Activated CD8-positive, alpha-beta memory T cell treated with anti-CD3 and anti-CD28 coated beads for 48 hours (primary cell): Measurements from ENCODE around the gene BAIAP2.
"Not testable (repeated sequence)": the region's sequence is repeated elsewhere in the genome, so short reads cannot be mapped to it uniquely, and the experiment has no call there.

Experiments used
- DNase-seq, 3 experiments: peaks; one replicate each; pipeline ENCODE4 v3.0.0-alpha.2; 2020; ENCODE audit warnings: low read depth in 2 of 3, low spot score in 2 of 3

BAIAP2 gene

GRCh38 chr17:81021531-81022343 is 13.2 kb upstream of the BAIAP2 start:
- no peak for DNase-seq

DNA sequence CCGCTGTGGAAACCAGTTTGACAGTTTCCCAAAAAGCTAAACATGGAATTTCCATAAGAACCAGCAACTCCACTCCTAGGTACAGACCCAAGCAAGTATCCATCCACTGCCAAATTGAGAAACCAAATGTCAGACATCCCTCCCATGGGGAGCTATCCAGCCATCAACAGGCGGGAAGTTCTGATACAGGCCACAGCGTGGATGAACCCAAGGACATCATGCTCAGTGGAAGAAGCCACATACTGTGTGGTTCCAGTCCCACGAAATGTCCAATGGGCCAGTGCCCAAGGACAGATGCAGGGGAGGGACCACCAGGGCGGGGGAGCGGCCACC is 12.6 kb upstream of the BAIAP2 start:
- DNase-seq = no peak

GRCh38 chr17:81025065-81025740 is 9.7 kb upstream of the BAIAP2 start:
- DNase-seq = no peak

DNA sequence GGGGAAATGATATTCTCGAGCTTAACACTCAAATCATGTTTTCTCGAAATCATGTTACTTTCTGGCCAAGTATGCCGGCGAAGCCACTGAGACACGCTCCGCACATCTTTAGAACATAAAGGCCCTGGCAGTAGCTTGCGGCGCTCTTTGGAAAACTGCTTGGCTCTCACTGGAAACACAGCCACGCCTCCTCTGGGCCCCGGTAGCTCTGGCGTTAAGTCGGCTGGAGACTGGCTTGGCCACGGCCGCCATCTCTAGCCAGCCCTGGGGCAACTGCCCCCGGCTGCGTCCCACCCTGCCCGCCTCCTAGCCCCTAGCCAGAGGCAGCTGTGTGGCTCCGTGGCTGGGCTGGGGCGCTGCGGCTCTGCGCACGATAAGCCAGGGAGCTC is 9.2 kb upstream of the BAIAP2 start:
- no peak for DNase-seq

DNA sequence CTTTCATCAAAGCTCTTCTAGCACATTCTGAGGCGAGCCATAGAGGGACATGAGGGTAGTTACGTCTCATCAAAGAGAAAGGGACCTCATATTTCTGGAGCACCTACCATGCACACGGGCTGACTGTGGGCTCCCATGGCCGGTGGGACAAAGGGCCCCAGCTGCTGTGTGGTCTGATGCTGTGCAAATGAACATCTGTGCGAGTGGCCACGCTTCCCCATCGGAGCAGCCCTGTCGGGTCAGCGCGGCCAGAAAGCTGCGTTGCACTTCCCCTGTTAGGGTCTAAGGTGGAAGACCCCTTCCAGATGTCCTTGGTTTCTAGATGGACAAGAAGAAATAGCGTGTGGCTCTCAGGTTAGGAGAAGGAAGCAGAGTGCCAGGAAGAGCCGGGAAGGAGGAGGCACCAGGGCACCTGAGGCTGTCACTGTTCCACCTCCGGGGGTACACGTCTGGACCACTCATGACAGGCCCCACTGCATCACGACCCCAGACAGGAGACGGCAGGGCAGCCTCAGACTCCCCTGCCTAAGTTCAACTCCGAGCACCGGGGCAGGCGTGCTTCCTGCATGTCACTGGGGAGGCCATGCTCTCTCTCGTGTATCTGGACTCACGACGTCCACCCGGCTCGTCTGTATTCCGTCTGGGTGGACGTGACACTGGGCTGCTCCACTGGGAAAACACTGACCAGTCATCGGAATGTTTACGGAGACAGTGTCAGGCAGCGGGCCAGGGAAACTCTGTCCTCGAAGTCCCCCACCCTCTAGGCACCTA is 8.5 kb upstream of the BAIAP2 start:
- no peak for DNase-seq

DNA sequence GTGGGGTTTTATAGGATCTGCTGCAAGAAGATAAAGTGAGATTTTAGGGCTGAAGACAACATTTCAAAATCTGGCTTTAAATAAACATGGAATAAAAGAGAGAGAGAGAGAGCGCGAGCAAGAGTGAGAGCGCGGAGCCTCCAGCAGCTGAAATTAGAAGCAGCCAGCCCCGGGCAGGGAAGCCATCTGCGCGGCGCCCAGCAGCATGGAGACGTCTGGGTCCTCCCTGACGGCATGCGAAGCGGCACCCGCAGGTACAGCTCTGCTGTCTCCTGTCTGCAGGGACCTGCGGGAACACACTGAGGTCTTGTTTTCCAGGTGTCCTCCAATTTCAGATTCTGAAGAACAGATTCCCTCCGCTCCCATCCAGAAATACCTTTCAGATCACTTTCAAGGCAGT is 7.9 kb upstream of the BAIAP2 start:
- DNase-seq = no peak

DNA sequence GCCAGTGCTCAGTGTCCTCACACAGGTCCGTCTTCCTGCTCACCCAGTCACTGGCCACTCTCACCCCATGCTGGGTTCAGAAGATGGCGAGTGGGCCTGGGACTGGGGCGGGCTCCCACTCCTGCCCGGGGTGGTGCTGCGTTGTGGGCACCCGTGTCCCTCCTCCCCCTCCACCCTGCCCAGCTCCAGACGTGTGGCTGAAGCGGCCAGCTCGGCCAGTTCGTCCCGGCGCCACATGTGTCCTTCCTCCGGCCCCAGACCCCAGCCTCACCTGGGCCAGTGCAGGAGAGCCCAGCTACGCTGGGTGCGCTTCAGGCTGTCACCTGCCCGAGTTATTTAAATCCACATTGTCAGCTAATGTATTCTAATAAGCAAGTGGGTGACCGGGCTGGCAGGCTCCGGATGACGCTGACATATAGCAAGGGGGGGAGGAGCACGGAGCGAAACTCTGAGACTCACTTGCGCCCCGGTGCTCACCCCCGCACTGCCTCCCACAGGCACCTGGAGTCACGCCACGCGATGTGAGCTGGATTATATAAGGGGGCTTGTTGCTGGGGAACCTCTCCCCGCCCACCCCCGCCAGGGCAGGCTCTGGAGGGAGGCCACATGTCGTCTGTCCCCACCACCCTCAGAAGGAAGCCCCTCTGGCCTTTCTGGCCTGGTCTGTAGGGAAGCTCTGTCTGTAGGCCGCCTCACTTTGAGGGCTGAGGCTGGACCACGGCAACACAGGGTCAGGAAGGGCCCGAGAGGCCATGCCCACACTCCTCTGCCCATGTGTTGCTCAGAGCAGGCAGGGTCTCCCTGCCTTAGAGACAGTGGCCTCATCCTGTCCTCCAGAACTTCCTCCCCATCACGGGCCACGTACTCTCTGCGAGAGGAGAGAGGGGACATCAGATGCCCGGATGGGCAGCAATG is 7.1 kb upstream of the BAIAP2 start:
- no peak for DNase-seq

DNA sequence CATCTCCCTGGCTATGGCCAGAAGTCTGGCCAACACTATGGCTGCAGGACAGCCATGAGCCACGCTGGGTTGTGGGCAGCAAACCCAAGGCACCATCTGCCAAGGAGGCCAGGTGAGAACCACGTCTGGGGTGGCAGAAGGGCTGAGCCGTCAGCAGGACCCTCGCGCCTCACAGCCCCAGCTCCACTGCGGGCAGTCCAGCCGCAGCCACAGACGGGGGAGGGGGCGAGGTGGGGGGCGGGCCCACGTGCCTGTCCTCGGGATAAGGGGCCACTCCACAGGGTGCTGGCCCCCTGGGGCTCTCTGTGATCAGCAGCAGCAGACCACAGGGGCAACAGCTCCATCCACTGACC is 6.5 kb upstream of the BAIAP2 start:
- DNase-seq = no peak

DNA sequence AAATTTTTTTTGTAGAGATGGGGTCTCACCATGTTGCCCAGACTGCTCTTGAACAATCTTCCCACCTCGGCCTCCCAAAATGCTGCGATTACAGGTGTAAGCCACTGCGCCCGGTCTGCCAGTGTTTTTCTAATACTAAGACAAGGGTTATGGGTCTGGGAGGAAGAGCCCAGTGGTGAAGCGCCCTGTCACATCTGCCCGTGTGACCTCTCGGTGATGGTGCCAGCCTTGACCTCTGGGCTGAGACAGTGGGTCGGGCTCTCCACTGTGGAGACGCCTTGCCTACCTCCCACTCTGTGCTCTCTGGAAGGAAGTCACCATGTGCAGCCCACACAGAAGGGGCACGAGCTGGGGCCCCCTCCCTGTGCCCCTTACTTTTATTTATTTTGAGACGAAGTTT is 5.1 kb upstream of the BAIAP2 start:
- no peak for DNase-seq

DNA sequence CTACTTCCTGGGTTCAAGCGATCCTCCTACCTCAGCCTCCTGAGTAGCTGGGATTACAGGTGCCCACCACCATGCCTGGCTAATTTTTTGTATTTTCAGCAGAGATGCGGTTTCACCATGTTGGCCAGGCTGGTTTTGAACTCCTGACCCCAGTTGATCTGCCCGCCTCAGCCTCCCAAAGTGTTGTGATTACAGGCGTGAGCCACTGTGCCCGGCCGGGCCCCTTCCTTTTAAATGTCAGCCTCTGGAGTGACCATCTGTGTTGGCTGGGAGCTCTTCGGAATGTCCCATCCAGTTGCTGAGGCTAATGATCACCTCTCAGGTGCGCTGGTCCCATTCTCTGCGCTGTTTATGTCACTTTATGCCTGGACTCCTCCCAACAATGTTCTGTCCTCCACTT is 4.6 kb upstream of the BAIAP2 start:
- not testable (repeated sequence) for DNase-seq

- DNase-seq = no peak
These were observed 4.0 kb upstream of the BAIAP2 start for GRCh38 chr17:81030741-81031565.

- DNase-seq = no peak
These were observed 3.1 kb upstream of the BAIAP2 start for GRCh38 chr17:81031566-81032550.

- no peak for DNase-seq
These were observed 2.1 kb upstream of the BAIAP2 start for GRCh38 chr17:81032641-81033480.

- DNase-seq = no peak
These were observed 1.3 kb upstream of the BAIAP2 start for GRCh38 chr17:81033535-81034167.

DNA sequence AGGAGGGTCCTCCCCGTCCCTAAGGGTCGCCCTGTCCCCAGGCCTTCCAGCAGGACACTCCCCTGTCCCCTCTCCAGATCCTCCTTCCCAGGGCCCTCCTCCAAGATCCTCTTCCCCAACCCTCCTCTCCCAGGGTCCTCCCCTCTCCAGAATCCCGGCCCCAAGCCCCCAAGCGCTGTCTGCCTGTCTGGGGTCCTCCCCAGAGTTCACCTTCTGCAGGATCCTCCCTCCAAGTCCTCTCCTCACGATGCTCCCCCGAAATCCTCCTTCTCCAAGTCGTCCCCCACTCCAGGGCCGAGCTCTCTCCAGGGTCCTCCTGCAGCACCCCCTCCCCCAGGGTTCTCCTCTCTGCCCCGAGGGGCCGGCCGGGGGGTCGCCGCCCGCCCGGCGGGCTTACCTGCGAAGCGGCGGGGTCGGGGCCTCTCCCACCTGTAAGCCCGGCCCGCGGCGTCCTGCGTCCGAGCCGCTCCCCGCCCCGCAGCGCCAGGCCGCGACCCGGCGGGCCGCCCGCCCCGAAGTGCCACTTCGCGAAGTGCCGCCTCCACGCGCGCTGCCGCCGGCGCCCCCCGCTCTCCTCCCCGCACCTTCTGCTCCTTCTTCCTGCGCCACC is 678 bp upstream of the BAIAP2 start:
- no peak for DNase-seq

- no peak for DNase-seq
These were observed 708 bp downstream of the BAIAP2 start for GRCh38 chr17:81035521-81036196.
